GM12865 (cell line): ENCODE measurements around the gene SYTL3.

Experiments used
- DNase-seq: peaks from one replicate; pipeline ENCODE4 v3.0.0; 2010; ENCODE audit warnings: low read depth
- H3K4me3 ChIP-seq: 2 replicates; pipeline ENCODE4 v1.5.1; 2011; ENCODE audit warnings: mild to moderate bottlenecking, low read depth, low read length, control low read depth
- CTCF ChIP-seq: IDR thresholded peaks from 2 replicates; pipeline ENCODE4 v1.5.1; 2011; ENCODE audit warnings: low read length, control low read depth, low read depth, inconsistent platforms; ENCODE audit not compliant: insufficient read depth; ENCODE audit errors: missing control alignments

SYTL3 gene

GRCh38 chr6:158778005-158778527, 128.2 kb downstream of the SYTL3 start:
- no peak overlapping the region for H3K4me3 ChIP-seq
- TF ChIP-seq CTCF = no peak
- DNase-seq = no peak

GRCh38 chr6:158780246-158780884, 130.5 kb downstream of the SYTL3 start:
- TF ChIP-seq CTCF = no peak
- no peak for DNase-seq
- no peak overlapping the region for H3K4me3 ChIP-seq

- no peak overlapping the region for H3K4me3 ChIP-seq
- no peak for DNase-seq
- TF ChIP-seq CTCF = no peak
These were observed 131.3 kb downstream of the SYTL3 start for GRCh38 chr6:158780988-158781691.

GRCh38 chr6:158781692-158782373, 132.0 kb downstream of the SYTL3 start:
- no peak overlapping the region for H3K4me3 ChIP-seq
- no peak for TF ChIP-seq CTCF
- no peak for DNase-seq

GRCh38 chr6:158782432-158783166, 132.7 kb downstream of the SYTL3 start:
- no peak overlapping the region for H3K4me3 ChIP-seq
- DNase-seq = no peak
- TF ChIP-seq CTCF = no peak

GRCh38 chr6:158783167-158783450, 133.3 kb downstream of the SYTL3 start:
- DNase-seq = no peak
- H3K4me3 ChIP-seq = no peak overlapping the region
- TF ChIP-seq CTCF = no peak
